Colonic mucosa (tissue), 4 donors: ENCODE results near the gene MX2. TPM values are rescaled to one million over a fixed set of nuclear protein-coding genes. Genes with fewer than 3 reads are reported as not detected.

Source experiments
- DNase-seq: peaks from one replicate; pipeline ENCODE4 v3.0.0-alpha.2; 2020
- H3K27ac ChIP-seq: fragments of 200-600 bp; one replicate; pipeline ENCODE4 v1.8.0; 2021
- H3K27me3 ChIP-seq: fragments of 200-600 bp; one replicate; pipeline ENCODE4 v1.8.0; 2021
- H3K36me3 ChIP-seq: fragments of 200-600 bp; one replicate; pipeline ENCODE4 v1.8.0; 2021
- H3K4me1 ChIP-seq: fragments of 200-600 bp; one replicate; pipeline ENCODE4 v1.8.0; 2021; ENCODE audit warnings: mild to moderate bottlenecking
- H3K4me3 ChIP-seq: fragments of 200-600 bp; one replicate; pipeline ENCODE4 v1.8.0; 2021
- H3K9ac ChIP-seq, 2 donors: one replicate each; pipeline ENCODE4 v1.7.0; 2013; ENCODE audit warnings: control low read depth in 2 of 2, low read depth in 2 of 2, low read length in 2 of 2
- H3K9me3 ChIP-seq: fragments of 200-600 bp; one replicate; pipeline ENCODE4 v1.8.0; 2021
- intact Hi-C: fragments of 100-400 bp; cut with DNase I; formaldehyde crosslinking; loops from one replicate; pipeline ENCODE4 v1.14.1; 2022
- total RNA-seq, 2 donors: library from RNA; stranded (reverse); fragmentation: NEBNext Ultra II Directional in 1 of 2; extraction: Animal tissue kit (Norgen Biotek cat#: 25700) in 1 of 2; gene quantifications; one replicate each; pipeline ENCODE4 v1.2.1, GENCODE V29; 2021
- TF ChIP-seq, protein P1 (sequence below): fragments of 200-600 bp; IDR thresholded peaks from one replicate; pipeline ENCODE4 v1.8.0; 2022; ENCODE audit warnings: antibody characterized with exemption, mild to moderate bottlenecking
- donor health status: healthy.
- donor health status: DM: no; HTN: no; CAD: no.
- donor health status: DM: no; HTN: no; CAD: no.

Gene MX2
- total RNA-seq, 2 donors from 2014 or later, result 2.0 to 2.5 TPM

DNA sequence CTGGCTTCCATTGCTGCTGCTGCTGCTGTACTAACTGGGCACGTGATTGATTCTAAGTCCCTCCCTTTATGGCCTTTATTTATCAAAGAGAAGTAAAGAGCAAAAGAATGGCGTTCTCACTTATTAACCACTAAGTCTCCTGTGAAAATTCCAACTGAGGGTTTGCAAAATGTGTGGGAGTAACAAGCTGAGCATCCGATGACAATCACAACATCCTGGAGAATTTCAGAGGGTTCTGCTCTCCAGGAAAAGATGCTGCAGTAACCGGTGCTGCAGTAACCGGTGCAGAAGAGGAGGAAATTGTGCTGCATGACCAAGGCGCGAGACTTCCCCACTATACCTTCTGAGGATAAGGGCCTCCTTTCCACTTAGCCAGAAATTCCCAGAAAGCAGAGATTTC, 12.7 kb upstream of the MX2 start:
- Histone ChIP-seq H3K4me1 (no peaks in the 10 kb centered on the region), H3K27me3 (no peaks in the 10 kb centered on the region), H3K4me3 (no peak overlapping the region), H3K9ac (no peak overlapping the region), H3K9me3 (no peaks in the 10 kb centered on the region), H3K27ac (no peak overlapping the region), H3K36me3 (no peaks in the 10 kb centered on the region)
- TF ChIP-seq, protein P1, sequence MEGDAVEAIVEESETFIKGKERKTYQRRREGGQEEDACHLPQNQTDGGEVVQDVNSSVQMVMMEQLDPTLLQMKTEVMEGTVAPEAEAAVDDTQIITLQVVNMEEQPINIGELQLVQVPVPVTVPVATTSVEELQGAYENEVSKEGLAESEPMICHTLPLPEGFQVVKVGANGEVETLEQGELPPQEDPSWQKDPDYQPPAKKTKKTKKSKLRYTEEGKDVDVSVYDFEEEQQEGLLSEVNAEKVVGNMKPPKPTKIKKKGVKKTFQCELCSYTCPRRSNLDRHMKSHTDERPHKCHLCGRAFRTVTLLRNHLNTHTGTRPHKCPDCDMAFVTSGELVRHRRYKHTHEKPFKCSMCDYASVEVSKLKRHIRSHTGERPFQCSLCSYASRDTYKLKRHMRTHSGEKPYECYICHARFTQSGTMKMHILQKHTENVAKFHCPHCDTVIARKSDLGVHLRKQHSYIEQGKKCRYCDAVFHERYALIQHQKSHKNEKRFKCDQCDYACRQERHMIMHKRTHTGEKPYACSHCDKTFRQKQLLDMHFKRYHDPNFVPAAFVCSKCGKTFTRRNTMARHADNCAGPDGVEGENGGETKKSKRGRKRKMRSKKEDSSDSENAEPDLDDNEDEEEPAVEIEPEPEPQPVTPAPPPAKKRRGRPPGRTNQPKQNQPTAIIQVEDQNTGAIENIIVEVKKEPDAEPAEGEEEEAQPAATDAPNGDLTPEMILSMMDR, result no peak
- DNase-seq, result no peak
- intact Hi-C loops, result no loop called here

DNA sequence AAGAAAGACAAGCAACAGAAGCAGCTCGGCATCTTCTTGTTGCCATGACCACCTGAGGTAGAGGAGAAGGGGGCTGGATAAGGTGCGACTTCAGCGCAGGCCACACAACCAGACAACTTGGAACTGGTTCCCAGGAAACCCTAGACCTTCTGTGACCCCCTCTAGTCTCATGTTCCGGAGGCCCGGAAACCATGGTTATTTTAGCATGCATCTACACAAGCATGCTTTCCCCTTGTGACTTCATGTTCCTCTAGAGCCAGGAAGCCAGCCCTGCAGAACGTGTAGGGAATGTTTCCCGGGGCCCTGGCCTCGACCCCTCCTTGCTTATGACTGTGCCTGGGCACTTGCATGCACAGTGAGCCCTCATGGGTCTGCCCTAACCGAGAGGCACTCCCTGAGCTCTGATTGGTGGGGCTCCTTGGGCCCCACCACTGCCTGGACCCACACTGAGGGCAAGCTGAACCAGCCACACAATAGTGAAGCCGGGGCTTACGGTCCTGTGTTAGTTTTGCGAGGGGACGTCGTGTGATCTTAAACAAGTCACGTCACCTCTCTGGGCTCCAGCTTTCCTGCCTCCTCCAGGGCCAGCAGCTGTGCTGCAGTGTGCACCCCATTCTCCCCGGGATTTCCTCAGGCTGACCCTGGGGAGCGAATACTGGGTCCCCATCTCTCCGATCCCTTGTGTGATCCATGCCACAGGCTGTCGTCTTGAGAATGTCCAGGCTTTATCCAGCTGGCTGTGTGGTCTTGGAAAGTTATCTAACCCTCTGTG, 12.0 kb upstream of the MX2 start:
- H3K27me3 ChIP-seq, result no peaks in the 10 kb centered on the region
- H3K9me3 ChIP-seq, result no peaks in the 10 kb centered on the region
- DNase-seq, result no peak
- H3K27ac ChIP-seq, result no peak overlapping the region
- intact Hi-C loops, result no loop called here
- H3K4me1 ChIP-seq, result no peaks in the 10 kb centered on the region
- no peak overlapping the region for H3K9ac ChIP-seq
- TF ChIP-seq, protein P1, result no peak
- H3K4me3 ChIP-seq, result no peak overlapping the region
- H3K36me3 ChIP-seq, result no peaks in the 10 kb centered on the region

DNA sequence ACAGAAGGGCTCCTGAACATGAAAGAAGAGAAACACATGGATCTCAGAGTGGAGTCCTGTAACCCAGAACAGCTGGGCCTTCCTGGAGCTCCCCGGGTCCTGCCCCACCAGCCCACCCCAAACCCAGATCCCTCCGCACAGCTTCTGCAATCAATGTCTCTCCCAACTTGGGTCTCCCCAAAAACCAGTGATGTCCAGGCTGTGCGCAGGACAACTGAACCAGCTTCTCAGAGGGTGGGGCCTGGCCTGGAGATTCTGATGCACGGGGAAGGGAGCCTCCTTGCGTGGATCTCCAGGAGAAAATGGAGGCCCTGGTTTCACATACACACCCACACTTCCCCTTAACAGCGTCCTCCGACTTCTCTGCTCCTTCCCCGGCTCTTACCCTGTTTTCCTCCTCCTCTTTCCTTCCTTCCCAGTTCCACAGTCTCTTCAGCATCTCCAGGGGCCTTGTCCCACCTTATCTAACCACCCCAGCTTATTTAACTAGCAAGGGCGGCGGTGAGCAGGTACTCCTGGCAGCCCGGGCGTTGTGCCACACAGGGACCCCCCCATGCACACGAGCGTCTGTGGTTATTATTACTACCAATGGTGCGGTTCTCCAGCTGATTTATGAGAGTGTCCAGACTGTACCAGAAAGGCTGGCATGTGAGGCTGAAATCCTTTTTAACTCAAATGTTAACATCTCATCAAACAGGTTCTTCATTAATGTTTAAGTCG, 11.2 kb upstream of the MX2 start:
- no peaks in the 10 kb centered on the region for H3K9me3 ChIP-seq
- no peak overlapping the region for H3K9ac ChIP-seq
- no peak overlapping the region for H3K4me3 ChIP-seq
- DNase-seq, result no peak
- no peaks in the 10 kb centered on the region for H3K27me3 ChIP-seq
- no peaks in the 10 kb centered on the region for H3K4me1 ChIP-seq
- intact Hi-C loops, result no loop called here
- no peaks in the 10 kb centered on the region for H3K36me3 ChIP-seq
- TF ChIP-seq, protein P1, result no peak
- no peak overlapping the region for H3K27ac ChIP-seq

DNA sequence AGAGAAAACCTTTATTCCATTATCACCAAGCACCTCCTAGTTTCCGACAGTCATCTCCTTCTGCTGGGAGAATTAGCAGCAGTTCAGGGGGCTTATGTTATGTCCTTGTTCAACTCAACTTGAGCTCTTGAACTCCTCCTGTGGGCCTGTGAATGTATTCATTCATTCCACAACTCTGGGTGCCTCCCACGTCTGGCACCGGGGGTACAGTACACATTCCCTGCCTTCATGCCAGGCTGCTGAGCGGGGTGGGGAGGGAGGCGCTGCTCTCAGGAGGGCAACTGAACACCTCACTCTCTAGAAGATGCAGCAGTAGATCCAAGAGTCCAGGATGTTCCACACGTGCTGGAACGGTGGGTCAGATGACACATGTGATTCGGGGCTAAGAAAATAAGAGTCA, 4.3 kb upstream of the MX2 start:
- no peak for DNase-seq
- intact Hi-C loops, result no loop called here
- Histone ChIP-seq H3K9me3 (no peaks in the 10 kb centered on the region), H3K36me3 (no peaks in the 10 kb centered on the region), H3K4me1 (peaks cover 6% of the 10 kb centered on the region), H3K27ac (no peak overlapping the region), H3K9ac (no peak overlapping the region), H3K27me3 (no peaks in the 10 kb centered on the region), H3K4me3 (no peak overlapping the region)
- TF ChIP-seq, protein P1, result no peak

DNA sequence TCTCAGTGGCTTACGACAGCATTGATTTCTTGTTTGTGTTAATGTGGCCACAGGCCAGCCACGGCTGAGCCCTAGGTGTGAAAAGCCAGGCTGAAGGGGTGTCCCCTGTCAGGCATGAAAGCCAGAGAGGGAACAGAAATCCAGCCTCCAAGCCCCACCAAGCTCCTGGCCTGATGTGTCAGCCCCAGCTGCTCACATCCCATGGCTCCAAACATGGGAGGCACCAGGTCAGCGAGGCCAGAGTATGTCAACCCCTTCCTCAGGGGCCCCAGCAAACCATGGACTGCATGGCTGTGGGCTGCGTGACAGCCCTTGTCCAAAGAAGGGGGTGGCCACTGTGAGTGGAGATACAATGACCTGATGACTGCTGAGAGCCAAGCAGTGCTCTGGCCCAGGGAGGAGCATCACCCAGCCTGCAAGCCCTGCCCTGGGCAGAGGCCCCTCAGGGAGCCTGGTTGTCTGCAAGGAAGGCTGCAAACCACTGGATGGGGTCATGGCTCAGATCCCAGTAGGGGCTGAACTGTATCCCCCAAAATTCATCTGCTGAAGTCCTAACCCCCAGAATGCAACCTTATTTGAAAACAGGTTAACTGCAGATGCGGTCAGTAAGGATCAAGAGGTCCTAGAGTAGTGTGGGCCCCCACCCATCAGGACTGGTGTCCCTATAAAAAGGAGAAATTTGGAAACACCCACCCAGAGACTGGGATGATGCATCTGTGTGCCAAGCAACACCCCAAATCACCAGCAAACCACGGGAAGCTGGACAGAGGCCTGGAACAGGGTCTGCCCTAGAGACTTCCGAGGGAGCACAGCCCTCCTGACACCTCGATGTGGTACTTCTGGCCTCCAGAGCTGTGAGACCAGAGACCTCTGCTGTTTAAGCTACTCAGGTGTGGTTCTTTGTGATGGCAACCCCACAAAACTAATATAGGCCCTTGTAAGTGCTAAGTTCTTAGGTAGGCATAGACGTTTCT, 3.3 kb upstream of the MX2 start:
- H3K9ac ChIP-seq, result no peak overlapping the region

More for the DNA sequence above, 3.3 kb upstream of the MX2 start:
- no peak overlapping the region for H3K4me3 ChIP-seq
- intact Hi-C loops, result no loop called here
- H3K27ac ChIP-seq, result no peak overlapping the region
- H3K27me3 ChIP-seq, result no peaks in the 10 kb centered on the region
- no peaks in the 10 kb centered on the region for H3K9me3 ChIP-seq
- DNase-seq, result no peak
- H3K36me3 ChIP-seq, result no peaks in the 10 kb centered on the region
- TF ChIP-seq, protein P1, result no peak
- H3K4me1 ChIP-seq, result peaks cover 6% of the 10 kb centered on the region
